ENCODE measurements around the gene BZW1.

The BZW1 gene

DNA sequence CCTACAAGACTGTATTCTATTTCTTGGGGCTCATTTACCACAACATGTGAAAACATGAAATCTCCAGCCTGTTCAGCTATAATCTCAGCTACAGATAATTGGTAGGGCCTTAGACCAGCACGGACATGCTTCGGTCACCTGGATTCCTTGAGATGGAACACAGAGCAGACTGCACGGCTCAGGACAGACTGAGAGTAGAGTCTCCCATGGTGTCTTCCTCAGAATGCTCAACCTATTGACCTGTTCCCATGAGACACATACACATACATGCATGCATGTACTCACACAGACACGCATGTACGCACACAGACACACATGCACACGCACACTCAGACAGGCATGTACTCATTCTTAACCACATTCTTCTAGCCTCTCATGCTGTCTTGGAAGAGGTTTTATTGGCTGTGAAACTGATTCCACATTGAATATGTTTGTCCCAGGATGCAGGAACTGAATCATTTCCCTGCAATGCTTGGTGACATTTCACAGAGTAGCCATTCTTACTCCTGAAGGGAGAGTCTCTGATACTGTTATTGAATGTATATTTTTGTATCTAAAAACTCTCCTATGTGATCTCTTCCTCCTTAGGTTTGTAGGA, 23.5 kb upstream of the BZW1 start:
- TF ChIP-seq, protein P1, sequence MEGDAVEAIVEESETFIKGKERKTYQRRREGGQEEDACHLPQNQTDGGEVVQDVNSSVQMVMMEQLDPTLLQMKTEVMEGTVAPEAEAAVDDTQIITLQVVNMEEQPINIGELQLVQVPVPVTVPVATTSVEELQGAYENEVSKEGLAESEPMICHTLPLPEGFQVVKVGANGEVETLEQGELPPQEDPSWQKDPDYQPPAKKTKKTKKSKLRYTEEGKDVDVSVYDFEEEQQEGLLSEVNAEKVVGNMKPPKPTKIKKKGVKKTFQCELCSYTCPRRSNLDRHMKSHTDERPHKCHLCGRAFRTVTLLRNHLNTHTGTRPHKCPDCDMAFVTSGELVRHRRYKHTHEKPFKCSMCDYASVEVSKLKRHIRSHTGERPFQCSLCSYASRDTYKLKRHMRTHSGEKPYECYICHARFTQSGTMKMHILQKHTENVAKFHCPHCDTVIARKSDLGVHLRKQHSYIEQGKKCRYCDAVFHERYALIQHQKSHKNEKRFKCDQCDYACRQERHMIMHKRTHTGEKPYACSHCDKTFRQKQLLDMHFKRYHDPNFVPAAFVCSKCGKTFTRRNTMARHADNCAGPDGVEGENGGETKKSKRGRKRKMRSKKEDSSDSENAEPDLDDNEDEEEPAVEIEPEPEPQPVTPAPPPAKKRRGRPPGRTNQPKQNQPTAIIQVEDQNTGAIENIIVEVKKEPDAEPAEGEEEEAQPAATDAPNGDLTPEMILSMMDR (IDR thresholded peaks at IDR 0.05; ENCODE audit: borderline replicate concordance, extremely low read depth, low read length, poor library complexity, severe bottlenecking): no peak
- TF ChIP-seq EZH2 (IDR thresholded peaks at IDR 0.05; ENCODE audit: borderline replicate concordance, low read depth, low read length, severe bottlenecking): no peak
- Histone ChIP-seq H3K4me3 (ENCODE audit: low read depth in 1 of 2, low read length in 2 of 2) (no peak overlapping the region), H2AFZ (ENCODE audit: low read depth, low read length) (no peak overlapping the region), H3K9me3 (ENCODE audit: insufficient read depth, low read length, severe bottlenecking) (no peaks in the 10 kb centered on the region), H3K27ac (ENCODE audit: low read length) (no peak overlapping the region), H3K9ac (ENCODE audit: low read depth, low read length) (no peak overlapping the region), H3K4me1 (ENCODE audit: insufficient read depth, low read length) (no peaks in the 10 kb centered on the region), H3K4me2 (ENCODE audit: insufficient read depth, low read length) (no peak overlapping the region), H3K27me3 (ENCODE audit: insufficient read depth, low read length, poor library complexity) (peaks cover 24% of the 10 kb centered on the region), H4K20me1 (ENCODE audit: insufficient read depth, low read length) (no peaks in the 10 kb centered on the region), H3K36me3 (ENCODE audit: insufficient read depth, low read length) (no peaks in the 10 kb centered on the region), H3K79me2 (ENCODE audit: insufficient read depth, low read length) (no peaks in the 10 kb centered on the region)
- DNase-seq: no peak
- no peak for ATAC-seq (ENCODE audit: insufficient read depth, low read depth)

DNA sequence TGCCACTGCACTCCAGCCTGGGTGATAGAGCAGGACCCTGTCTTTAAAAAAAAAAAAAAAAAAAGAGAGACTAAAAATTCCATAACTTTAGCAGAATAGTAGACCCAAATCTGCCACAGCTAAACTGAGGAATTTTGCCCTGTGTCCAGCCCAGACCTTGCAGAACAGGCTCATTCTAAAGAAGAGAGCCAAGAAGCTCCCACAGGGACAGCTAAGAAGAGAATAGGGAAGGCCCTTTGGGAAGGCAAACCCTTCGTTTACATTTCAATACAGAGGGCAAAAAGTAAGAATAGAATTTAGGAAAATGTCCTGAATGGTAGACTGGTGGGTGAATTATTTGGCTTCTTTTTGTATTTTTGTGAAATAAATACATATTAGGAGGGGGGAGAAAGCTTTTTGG, 21.5 kb upstream of the BZW1 start:
- no peak for TF ChIP-seq EZH2 (IDR thresholded peaks at IDR 0.05; ENCODE audit: borderline replicate concordance, low read depth, low read length, severe bottlenecking)
- TF ChIP-seq, protein P1 (IDR thresholded peaks at IDR 0.05; ENCODE audit: borderline replicate concordance, extremely low read depth, low read length, poor library complexity, severe bottlenecking): no peak
- Histone ChIP-seq H3K79me2 (ENCODE audit: insufficient read depth, low read length) (no peaks in the 10 kb centered on the region), H3K4me1 (ENCODE audit: insufficient read depth, low read length) (no peaks in the 10 kb centered on the region), H3K4me3 (ENCODE audit: low read depth in 1 of 2, low read length in 2 of 2) (no peak overlapping the region), H4K20me1 (ENCODE audit: insufficient read depth, low read length) (no peaks in the 10 kb centered on the region), H3K27ac (ENCODE audit: low read length) (no peak overlapping the region), H3K4me2 (ENCODE audit: insufficient read depth, low read length) (no peak overlapping the region), H3K9me3 (ENCODE audit: insufficient read depth, low read length, severe bottlenecking) (no peaks in the 10 kb centered on the region), H3K27me3 (ENCODE audit: insufficient read depth, low read length, poor library complexity) (peaks cover 29% of the 10 kb centered on the region), H2AFZ (ENCODE audit: low read depth, low read length) (no peak overlapping the region), H3K9ac (ENCODE audit: low read depth, low read length) (no peak overlapping the region), H3K36me3 (ENCODE audit: insufficient read depth, low read length) (no peaks in the 10 kb centered on the region)
- DNase-seq (no peak), ATAC-seq (ENCODE audit: insufficient read depth, low read depth) (no peak)

DNA sequence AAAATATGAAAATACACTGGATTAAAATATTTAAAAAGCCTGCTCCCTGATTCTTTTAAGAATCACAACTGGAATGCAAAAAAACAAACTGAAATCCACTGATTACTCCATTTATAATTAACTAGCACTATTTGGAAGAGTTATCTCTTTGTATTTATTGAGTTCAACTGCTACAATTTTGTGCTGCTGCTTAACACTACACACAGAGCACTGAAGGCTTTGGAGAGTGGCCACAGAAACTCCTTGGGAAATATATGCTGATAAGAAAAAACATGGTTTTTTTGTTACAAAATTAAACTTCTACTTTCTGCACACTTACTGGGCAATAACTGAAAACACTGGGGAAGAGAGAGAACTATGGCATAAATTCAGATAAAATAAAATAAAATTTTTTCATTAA, 19.8 kb upstream of the BZW1 start:
- no peak overlapping the region for H3K4me3 ChIP-seq (ENCODE audit: low read depth in 1 of 2, low read length in 2 of 2)
- no peaks in the 10 kb centered on the region for H3K79me2 ChIP-seq (ENCODE audit: insufficient read depth, low read length)
- H4K20me1 ChIP-seq (ENCODE audit: insufficient read depth, low read length): no peaks in the 10 kb centered on the region
- no peak overlapping the region for H3K4me2 ChIP-seq (ENCODE audit: insufficient read depth, low read length)
- H2AFZ ChIP-seq (ENCODE audit: low read depth, low read length): no peak overlapping the region
- H3K9me3 ChIP-seq (ENCODE audit: insufficient read depth, low read length, severe bottlenecking): no peaks in the 10 kb centered on the region
- H3K4me1 ChIP-seq (ENCODE audit: insufficient read depth, low read length): no peaks in the 10 kb centered on the region
- H3K27ac ChIP-seq (ENCODE audit: low read length): no peak overlapping the region
- DNase-seq (no peak), ATAC-seq (ENCODE audit: insufficient read depth, low read depth) (no peak)
- peaks cover 34% of the 10 kb centered on the region for H3K27me3 ChIP-seq (ENCODE audit: insufficient read depth, low read length, poor library complexity)
- no peak for TF ChIP-seq EZH2 (IDR thresholded peaks at IDR 0.05; ENCODE audit: borderline replicate concordance, low read depth, low read length, severe bottlenecking)
- TF ChIP-seq, protein P1 (IDR thresholded peaks at IDR 0.05; ENCODE audit: borderline replicate concordance, extremely low read depth, low read length, poor library complexity, severe bottlenecking): no peak
- H3K9ac ChIP-seq (ENCODE audit: low read depth, low read length): no peak overlapping the region
- H3K36me3 ChIP-seq (ENCODE audit: insufficient read depth, low read length): no peaks in the 10 kb centered on the region
